Omental fat pad (tissue), 4 donors: ENCODE measurements around the gene MUC6. TPM values are rescaled to one million over a fixed set of nuclear protein-coding genes. Genes with fewer than 3 reads are reported as not detected.

ENCODE experiments used
- ATAC-seq: fragments of 150-250 bp; one replicate; pipeline ENCODE4 v1.9.1; 2016; ENCODE audit warnings: mild to moderate bottlenecking, moderate library complexity; ENCODE audit not compliant: low FRiP score
- DNase-seq: peaks from one replicate; pipeline ENCODE4 v3.0.0-alpha.2; 2019; ENCODE audit warnings: low spot score
- CTCF ChIP-seq, 3 donors: fragments of 450-650 bp; IDR thresholded peaks; one replicate each; pipeline ENCODE4 v1.5.1; 2016 to 2017; ENCODE audit warnings: antibody characterized with exemption in 3 of 3, mild to moderate bottlenecking in 3 of 3, moderate library complexity in 2 of 3
- total RNA-seq, 4 donors: library from RNA; depleted of rRNA; stranded (reverse); fragments of >200 nt; gene quantifications; one replicate each; pipeline ENCODE4 v1.1.0, GENCODE V29; 2016

The MUC6 gene
- total RNA-seq, 4 donors from 2014 or later, result not detected

- peak; percentile 65 for ATAC-seq
- TF ChIP-seq CTCF (IDR thresholded peaks at IDR 0.05), result peak in 1 of 3 donors; percentile 55
Observed at GRCh38 chr11:1050581-1051355, 14.2 kb upstream of the MUC6 start.

GRCh38 chr11:1049911-1050580 is 13.5 kb upstream of the MUC6 start:
- TF ChIP-seq CTCF (IDR thresholded peaks at IDR 0.05), result no peak
- ATAC-seq (no peak), DNase-seq (no peak)

More at GRCh38 chr11:1050581-1051355, 14.2 kb upstream of the MUC6 start:
- no peak for DNase-seq

GRCh38 chr11:1049431-1049891 is 12.9 kb upstream of the MUC6 start:
- DNase-seq, result no peak
- TF ChIP-seq CTCF (IDR thresholded peaks at IDR 0.05), result no peak
- no peak for ATAC-seq

- TF ChIP-seq CTCF (IDR thresholded peaks at IDR 0.05), result no peak
- DNase-seq (no peak), ATAC-seq (no peak)
Observed at GRCh38 chr11:1049071-1049405, 12.5 kb upstream of the MUC6 start.

GRCh38 chr11:1048375-1049070 is 12.0 kb upstream of the MUC6 start:
- TF ChIP-seq CTCF (IDR thresholded peaks at IDR 0.05), result no peak
- ATAC-seq (no peak), DNase-seq (no peak)

GRCh38 chr11:1047595-1048156 is 11.2 kb upstream of the MUC6 start:
- ATAC-seq, result no peak
- TF ChIP-seq CTCF (IDR thresholded peaks at IDR 0.05), result no peak
- no peak for DNase-seq
